Fibroblast of upper back skin (primary cell): ENCODE measurements around the gene HMHB1.
"Not testable (repeated sequence)": the region's sequence is repeated elsewhere in the genome, so short reads cannot be mapped to it uniquely, and the experiment has no call there.

Source experiments
- DNase-seq: peaks from one replicate; pipeline ENCODE4 v3.0.0-alpha.2; 2013

Gene HMHB1

GRCh38 chr5:143805861-143806260, 6.1 kb upstream of the HMHB1 start:
- no peak for DNase-seq

- no peak for DNase-seq
Measured at GRCh38 chr5:143806579-143806978, 5.4 kb upstream of the HMHB1 start.

- no peak for DNase-seq
Measured at GRCh38 chr5:143807401-143807800, 4.6 kb upstream of the HMHB1 start.

- not testable (repeated sequence) for DNase-seq
Measured at GRCh38 chr5:143816370-143816769, 4.4 kb downstream of the HMHB1 start.

- DNase-seq: no peak
Measured at GRCh38 chr5:143819716-143820115, 7.8 kb downstream of the HMHB1 start.

- no peak for DNase-seq
Measured at GRCh38 chr5:143820451-143820850, 8.5 kb downstream of the HMHB1 start.

GRCh38 chr5:143824851-143825720, 13.1 kb downstream of the HMHB1 start:
- DNase-seq: peak; percentile 74

GRCh38 chr5:143826951-143827444, 15.0 kb downstream of the HMHB1 start:
- DNase-seq: no peak

GRCh38 chr5:143828710-143829109, 16.7 kb downstream of the HMHB1 start:
- no peak for DNase-seq

- DNase-seq: no peak
Measured at GRCh38 chr5:143833177-143833576, 21.2 kb downstream of the HMHB1 start.

GRCh38 chr5:143835251-143835650, 23.3 kb downstream of the HMHB1 start:
- no peak for DNase-seq

- peak; percentile 67 for DNase-seq
Measured at GRCh38 chr5:143836161-143836725, 24.3 kb downstream of the HMHB1 start.

- DNase-seq: peak; percentile 91
Measured at GRCh38 chr5:143837306-143837848, 25.4 kb downstream of the HMHB1 start.

- DNase-seq: no peak
Measured at GRCh38 chr5:143841446-143841845, 29.5 kb downstream of the HMHB1 start.

- DNase-seq: no peak
Measured at GRCh38 chr5:143842920-143843319, 31.0 kb downstream of the HMHB1 start.

- no peak for DNase-seq
Measured at GRCh38 chr5:143843461-143843860, 31.5 kb downstream of the HMHB1 start.

- DNase-seq: no peak
Measured at GRCh38 chr5:143850050-143850683, 38.2 kb downstream of the HMHB1 start.

GRCh38 chr5:143851383-143851782, 39.4 kb downstream of the HMHB1 start:
- no peak for DNase-seq

GRCh38 chr5:143860211-143860610, 48.2 kb downstream of the HMHB1 start:
- no peak for DNase-seq

- no peak for DNase-seq
Measured at GRCh38 chr5:143862271-143862670, 50.3 kb downstream of the HMHB1 start.

GRCh38 chr5:143865426-143866025, 53.6 kb downstream of the HMHB1 start:
- no peak for DNase-seq
